GM10248 (cell line): ENCODE measurements around the gene GPC2.
"Not testable (repeated sequence)": the region's sequence is repeated elsewhere in the genome, so short reads cannot be mapped to it uniquely, and the experiment has no call there.

ENCODE experiments used
- CTCF ChIA-PET: fragments of 300-600 bp; sonication (Branson Sonifier 250); formaldehyde crosslinking; extraction: SDS; loops from one replicate; lab custom pipeline; 2021; ENCODE audit warnings: antibody characterized with exemption; lab: Yijun Ruan, JAX
- POLR2A ChIA-PET: fragments of 350-650 bp; sonication (Branson Sonifier 250); formaldehyde crosslinking; extraction: SDS; loops from one replicate; lab custom pipeline; 2020; ENCODE audit warnings: antibody characterized with exemption; lab: Yijun Ruan, JAX
- DNase-seq: peaks from one replicate; pipeline ENCODE4 v3.0.0; 2012; ENCODE audit errors: extremely low spot score
- TF ChIP-seq, protein P1 (sequence below): IDR thresholded peaks from 2 replicates; pipeline ENCODE4 v1.5.1; 2012; ENCODE audit warnings: mild to moderate bottlenecking, low read depth; ENCODE audit errors: extremely low read depth, missing control alignments, control extremely low read depth

GPC2 gene

DNA sequence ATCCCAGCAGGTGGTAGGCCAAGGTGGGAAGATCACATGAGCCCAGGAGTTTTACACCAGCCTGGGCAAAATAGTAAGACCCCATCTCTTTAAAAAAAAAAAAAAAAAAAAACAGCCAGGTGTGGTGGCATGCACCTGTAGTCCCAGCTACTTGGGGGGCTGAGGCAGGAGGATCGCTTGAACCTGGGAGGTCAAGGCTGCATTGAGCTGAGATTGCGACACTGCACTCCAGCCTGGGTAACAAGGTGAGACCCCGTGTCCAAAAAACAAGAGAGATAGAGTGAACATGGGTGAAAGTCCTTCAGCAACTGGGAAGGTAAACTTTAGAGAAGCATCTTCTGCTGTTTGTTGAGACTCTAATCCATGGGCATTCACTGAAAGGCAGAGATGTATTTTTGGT lies 34.7 kb downstream of the GPC2 start:
- CTCF ChIA-PET: interaction anchor here (0.6 to 9.8 kb wide), 6 partner anchors 11 to 265 kb away, joined by 3 to 114 read pairs (median 4); no protein-coding TSS in a partner anchor
- DNase-seq: no peak
- TF ChIP-seq, protein P1, sequence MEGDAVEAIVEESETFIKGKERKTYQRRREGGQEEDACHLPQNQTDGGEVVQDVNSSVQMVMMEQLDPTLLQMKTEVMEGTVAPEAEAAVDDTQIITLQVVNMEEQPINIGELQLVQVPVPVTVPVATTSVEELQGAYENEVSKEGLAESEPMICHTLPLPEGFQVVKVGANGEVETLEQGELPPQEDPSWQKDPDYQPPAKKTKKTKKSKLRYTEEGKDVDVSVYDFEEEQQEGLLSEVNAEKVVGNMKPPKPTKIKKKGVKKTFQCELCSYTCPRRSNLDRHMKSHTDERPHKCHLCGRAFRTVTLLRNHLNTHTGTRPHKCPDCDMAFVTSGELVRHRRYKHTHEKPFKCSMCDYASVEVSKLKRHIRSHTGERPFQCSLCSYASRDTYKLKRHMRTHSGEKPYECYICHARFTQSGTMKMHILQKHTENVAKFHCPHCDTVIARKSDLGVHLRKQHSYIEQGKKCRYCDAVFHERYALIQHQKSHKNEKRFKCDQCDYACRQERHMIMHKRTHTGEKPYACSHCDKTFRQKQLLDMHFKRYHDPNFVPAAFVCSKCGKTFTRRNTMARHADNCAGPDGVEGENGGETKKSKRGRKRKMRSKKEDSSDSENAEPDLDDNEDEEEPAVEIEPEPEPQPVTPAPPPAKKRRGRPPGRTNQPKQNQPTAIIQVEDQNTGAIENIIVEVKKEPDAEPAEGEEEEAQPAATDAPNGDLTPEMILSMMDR: no peak
- POLR2A ChIA-PET: no interaction called here

DNA sequence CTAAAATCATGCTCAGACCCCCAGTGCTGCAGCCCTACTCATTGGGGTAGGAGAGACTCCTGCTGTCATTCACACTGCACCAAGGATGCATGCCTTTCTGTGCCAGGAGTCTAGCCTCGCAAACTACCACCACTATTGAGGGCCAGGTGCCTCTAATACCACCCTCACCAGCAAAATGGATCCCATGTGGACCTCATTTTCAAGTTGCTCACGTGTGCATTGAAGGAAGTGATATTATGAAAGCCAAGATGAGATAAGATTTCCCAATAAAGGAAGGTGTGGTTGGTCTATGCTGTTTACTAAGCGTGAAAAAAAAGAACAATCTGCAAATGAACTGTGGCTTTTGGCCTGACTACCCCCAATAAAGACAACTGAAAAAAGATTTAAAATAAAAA lies 35.6 kb downstream of the GPC2 start:
- TF ChIP-seq, protein P1: no peak
- no peak for DNase-seq
- ChIA-PET POLR2A (no interaction called here), CTCF (interaction anchor here (0.6 to 9.8 kb wide), 5 partner anchors 10 to 266 kb away, joined by 3 to 114 read pairs (median 4); no protein-coding TSS in a partner anchor)

DNA sequence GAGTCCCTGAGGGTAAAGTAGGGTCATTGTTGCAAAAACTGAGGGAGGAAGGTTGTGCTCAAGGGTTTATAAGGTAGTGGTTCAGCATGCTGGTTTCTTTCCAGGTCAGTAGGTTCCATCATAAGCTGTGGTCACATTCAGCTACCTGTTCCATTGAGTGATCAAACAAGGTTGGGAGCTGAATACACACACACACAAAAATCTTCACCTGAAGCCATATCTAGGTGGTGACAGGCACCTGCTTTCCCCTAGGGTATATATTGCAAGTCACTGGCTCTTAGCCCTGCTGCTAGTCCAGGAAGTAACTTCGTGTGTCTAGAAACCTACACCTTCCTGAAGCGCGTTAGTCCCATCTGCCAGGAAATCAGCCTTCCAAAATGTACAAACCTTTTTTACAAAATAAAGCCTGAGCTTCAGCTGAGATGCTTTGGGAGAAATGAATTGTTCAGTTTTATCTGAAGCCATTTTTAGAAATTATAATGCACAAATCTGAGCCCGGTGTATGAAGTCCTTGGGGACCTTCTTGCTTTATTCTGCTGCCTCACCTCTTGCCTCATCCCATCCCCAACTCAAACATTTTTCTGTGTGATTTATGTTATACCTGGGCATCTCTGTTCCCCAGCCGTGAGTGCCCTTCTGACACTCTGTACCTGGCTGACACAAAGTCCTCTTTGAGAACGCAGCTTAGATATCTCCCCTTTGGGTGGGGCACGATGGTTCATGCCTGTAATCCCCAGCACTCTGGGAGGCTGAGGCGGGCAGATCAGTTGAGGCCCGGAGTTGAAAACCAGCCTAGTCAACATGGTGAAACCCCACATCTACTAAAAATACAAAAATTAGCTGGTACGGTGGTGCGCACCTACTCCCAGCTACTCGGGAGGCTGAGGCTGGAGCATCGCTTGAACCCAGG lies 39.1 kb downstream of the GPC2 start:
- TF ChIP-seq, protein P1: no peak
- DNase-seq: no peak
- POLR2A ChIA-PET: no interaction called here
- CTCF ChIA-PET: interaction anchor here (0.6 to 3.4 kb wide), 8 partner anchors 9 to 345 kb away, joined by 3 to 12 read pairs (median 4); partner anchors contain the start of gene MBLAC1

DNA sequence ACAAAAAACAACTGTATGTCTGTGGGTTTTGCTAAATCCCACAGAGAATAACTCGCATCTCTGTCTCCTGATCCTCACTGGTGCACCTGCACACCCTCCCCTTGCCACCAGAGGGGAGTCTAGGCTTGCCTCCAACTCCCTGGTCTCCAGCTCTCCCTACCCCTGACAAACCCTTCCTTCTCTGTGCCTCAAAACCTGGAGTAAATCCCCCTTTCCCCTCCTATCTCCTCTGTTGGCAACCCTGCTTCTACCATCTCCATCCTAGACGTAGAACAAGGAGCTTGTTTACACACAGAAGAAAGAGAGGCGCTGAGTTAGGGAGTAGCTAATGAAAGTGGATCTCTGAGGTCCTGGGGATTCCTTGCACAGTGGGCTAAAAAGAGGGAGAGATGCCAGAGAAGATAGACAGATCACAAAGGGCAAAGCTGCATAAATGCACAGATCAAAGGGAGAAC lies 44.5 kb downstream of the GPC2 start:
- TF ChIP-seq, protein P1: peak; percentile 97
- DNase-seq: peak; percentile 81
- CTCF ChIA-PET: interaction anchor here (0.6 to 8.0 kb wide), 42 partner anchors 10 to 427 kb away, joined by 3 to 114 read pairs (median 4); partner anchors contain the start of genes AP4M1, GAL3ST4, LAMTOR4 and MCM7
- POLR2A ChIA-PET: interaction anchor here (1.0 kb wide), 1 partner anchor 297 kb away, joined by 3 read pairs; the partner anchor contains the start of gene MEPCE

DNA sequence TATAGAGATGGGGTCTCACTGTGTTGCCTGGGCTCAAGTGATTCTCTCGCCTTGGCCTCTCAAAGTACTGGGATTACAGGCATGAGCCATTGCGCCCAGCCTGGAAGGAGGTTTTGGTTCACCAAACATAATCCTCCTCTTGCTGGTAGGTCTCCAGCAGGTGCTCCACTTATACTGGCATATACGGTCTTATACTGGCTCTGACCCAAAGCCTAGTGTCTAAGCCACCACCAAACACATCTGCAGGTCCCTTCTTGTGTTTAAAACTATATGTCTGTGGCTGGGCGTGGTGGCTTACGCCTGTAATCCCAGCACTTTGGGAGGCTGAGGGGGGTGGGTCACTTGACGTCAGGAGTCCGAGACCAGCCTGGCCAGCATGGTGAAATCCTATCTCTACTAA lies 45.1 kb downstream of the GPC2 start:
- ChIA-PET POLR2A (interaction anchor here (1.0 kb wide), 1 partner anchor 298 kb away, joined by 3 read pairs; the partner anchor contains the start of gene MEPCE), CTCF (interaction anchor here (0.8 to 8.0 kb wide), 34 partner anchors 9 to 427 kb away, joined by 3 to 114 read pairs (median 8); partner anchors contain the start of genes AP4M1, GAL3ST4, LAMTOR4 and MCM7)
- DNase-seq: no peak
- TF ChIP-seq, protein P1: no peak

DNA sequence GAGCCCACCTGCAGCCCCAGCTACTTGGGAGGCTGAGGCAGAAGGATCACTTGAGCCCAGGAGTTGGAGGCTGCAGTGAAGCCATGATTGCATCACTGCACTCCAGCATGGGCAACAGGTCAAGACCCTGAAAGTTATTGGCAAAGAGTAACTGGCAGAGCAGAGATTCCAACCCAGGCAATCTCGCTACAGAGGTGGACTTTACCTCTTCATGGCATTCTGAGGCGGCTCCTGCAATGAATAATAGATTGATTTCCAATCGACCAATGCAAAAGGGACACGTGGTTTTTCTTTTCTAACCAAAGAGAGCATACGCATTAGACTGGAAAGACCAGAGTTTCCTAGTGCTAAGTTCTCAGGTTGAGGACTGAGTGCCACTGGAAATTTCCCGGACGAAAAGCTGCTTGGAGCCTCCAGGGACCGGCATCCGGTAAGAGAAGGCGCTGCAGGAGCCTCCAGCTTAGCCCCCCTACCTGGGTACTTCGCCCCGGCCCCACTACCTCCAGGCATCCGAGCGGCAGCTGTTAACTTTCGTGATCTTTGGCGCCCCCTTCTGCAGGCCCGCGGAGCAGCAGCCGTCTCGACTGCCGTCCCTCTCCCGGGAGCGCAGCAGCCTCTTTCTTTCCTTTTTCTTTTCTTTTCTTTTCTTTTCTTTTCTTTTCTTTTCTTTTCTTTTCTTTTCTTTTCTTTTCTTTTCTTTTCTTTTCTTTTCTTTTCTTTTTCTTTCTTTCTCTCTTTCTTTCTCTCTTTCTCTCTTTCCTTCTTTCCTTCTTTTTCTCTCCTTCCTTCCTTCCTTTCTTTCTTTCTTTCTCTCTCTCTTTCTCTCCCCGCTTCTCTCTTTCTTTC lies 46.4 kb downstream of the GPC2 start:
- TF ChIP-seq, protein P1: peak; percentile 98
- peak; percentile 81 for DNase-seq
- ChIA-PET POLR2A (no interaction called here), CTCF (interaction anchor here (0.6 to 8.0 kb wide), 24 partner anchors 8 to 320 kb away, joined by 3 to 114 read pairs (median 6); partner anchors contain the start of genes AP4M1, GAL3ST4, GPC2 and LAMTOR4)

DNA sequence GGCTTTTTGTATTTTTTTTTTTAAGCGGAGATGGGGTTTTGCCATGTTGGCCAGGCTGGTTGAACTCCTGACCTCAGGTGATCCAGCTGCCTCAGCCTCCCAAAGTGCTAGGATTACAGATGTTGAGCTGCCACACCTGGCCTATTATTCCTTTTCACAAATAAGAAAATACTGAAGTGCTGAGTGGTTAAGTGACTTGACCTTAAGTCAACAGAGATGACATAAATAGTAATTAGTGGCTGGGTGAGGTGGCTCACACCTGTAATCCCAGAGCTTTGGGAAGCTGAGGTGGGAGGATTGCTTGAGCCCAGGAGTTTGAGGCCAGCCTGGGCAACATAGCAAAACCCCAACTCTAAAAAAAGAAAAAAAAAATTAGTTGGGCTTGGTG lies 47.0 kb downstream of the GPC2 start:
- CTCF ChIA-PET: interaction anchor here (0.9 to 8.0 kb wide), 21 partner anchors 7 to 320 kb away, joined by 3 to 114 read pairs (median 6); partner anchors contain the start of genes GAL3ST4, GPC2, LAMTOR4 and TRIM4
- POLR2A ChIA-PET, DNase-seq: not testable (repeated sequence)
